NCI-H2196 treated with DMSO at 0.1 percent for 48 hours (cell line): ENCODE results near the gene GPHA2.
"Not testable (repeated sequence)": the region's sequence is repeated elsewhere in the genome, so short reads cannot be mapped to it uniquely, and the experiment has no call there.

ENCODE experiments used
- DNase-seq: peaks from one replicate; lab custom pipeline; 2025; ENCODE audit not compliant: unreplicated experiment; lab: John Stamatoyannopoulos, UW

GPHA2 gene, protein sequence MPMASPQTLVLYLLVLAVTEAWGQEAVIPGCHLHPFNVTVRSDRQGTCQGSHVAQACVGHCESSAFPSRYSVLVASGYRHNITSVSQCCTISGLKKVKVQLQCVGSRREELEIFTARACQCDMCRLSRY

GRCh38 chr11:64935359-64936081 lies at the start of gene GPHA2:
TSS of gene GPHA2 (minus strand) at chr11:64935893. CDS start at chr11:64935460, 433 bp downstream.
- DNase-seq = peak; percentile 4

DNA sequence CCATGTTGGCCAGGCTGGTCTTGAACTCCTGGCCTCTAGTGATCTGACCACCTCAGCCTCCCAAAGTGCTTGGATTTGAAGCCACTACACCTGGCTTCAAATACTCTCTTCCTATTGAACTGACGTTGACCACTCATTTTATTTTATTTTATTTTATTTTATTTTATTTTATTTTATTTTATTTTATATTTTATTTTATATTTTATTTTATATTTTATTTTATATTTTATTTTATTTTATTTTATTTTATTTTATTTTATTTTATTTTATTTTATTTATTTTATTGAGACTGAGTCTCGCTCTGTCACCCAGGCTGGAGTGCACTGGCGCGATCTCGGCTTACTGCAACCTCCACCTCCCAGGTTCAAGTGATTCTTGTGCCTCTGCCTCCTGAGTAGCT lies 47.6 kb upstream of the GPHA2 start:
- not testable (repeated sequence) for DNase-seq

DNA sequence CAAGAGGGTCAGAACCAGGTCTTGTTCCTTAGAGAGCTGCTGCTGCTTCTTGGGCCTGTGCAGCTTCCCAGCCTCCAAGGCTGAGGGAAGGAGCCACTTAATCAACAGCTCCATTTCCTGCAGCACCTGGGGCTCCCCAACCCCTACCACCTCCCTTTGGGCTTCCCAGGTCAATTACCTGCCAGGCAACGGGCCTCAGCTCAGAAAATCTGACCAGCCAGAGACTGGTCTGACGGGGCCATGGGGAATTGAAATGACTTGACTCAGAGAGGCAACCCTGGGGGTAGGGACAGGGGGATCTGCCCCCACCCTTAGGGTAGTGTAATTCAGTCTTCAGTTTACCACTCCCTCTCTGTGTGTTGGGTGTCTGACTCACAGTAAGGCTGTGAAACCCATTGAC lies 41.0 kb upstream of the GPHA2 start:
- DNase-seq = no peak

- no peak for DNase-seq
Measured at GRCh38 chr11:64974124-64974523, 38.4 kb upstream of the GPHA2 start.

- no peak for DNase-seq
Measured at GRCh38 chr11:64971421-64972233, 35.9 kb upstream of the GPHA2 start, which contains the start of gene MAJIN. TSS of gene MAJIN (minus strand) at chr11:64972108. CDS start at chr11:64959405, 12,703 bp downstream.

DNA sequence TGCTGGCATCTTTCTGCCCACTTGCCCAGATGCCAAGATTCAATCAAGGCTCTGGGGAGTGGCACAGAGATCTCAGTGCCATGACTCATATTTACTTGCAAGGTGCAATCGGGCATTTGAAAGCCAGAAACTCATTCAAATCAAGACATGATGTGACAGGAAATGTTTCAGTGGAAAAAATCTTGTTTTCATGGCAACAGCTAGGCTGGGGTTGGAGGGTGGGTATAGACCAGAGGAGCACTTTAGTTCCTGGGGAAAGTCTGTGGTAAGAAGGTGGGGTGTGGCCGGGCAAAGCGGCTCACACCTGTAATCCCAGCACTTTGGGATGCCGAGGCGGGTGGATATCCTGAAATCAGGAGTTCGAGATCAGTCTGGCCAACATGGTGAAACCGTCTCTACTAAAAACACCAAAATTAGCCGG lies 35.0 kb upstream of the GPHA2 start:
- DNase-seq = no peak

DNA sequence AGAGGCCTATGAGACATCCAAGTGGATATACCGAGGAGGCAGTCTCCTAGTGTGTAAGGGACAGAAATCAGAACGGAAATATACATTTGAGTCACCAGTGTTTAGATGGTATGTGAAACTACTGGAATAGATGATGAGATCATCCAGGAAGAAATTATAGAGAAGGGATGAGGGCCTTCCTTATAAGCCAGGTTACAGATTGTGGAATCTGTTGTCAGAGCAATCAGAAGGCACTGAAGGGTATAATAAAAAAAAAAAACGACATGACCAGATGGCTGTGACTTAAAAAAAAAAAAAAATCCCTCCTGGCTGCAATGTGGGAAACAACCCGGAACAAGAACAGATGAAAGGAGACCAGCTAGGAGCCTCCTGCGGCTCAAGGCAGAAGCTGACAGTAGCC lies 33.5 kb upstream of the GPHA2 start:
- no peak for DNase-seq

DNA sequence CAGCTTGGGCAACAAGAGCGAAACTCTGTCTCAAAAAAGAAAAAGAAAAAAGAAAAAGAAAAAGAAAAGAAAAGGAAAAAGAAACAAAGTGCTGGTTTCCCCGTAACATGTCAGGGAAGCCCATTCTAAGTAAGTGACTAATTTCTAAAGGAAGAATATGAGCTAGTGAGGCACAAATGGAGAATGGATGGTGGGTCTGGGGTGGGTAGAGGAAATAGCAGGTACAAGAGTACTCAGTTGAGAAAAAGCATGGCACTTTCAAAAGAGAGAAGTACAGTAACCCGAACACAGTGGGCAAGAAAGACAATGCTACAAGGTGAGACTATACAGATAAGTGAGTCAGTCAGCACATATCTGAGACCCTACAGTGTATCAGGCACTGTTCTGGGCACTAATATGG lies 31.7 kb upstream of the GPHA2 start:
- no peak for DNase-seq

GRCh38 chr11:64963072-64963631 lies 27.5 kb upstream of the GPHA2 start:
- DNase-seq = no peak

DNA sequence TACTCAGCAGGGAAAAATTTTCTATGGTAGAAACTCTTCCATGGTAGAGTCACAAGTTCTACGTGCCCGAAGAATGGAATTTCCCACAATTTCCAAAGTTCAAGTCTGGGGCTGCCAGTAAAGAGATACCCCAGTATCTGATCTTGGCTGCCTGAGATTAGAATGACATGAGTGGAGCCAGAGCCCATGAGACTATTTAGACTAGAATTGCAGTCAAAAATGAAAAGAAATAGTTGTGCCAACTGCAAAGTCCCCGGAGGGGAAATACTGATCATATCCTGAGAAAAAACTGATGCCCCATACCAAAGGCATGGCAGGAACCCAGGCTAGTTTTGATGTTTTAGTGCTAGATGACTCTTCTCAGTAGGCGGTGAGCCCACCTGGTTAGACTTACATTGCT lies 25.0 kb upstream of the GPHA2 start:
- no peak for DNase-seq

DNA sequence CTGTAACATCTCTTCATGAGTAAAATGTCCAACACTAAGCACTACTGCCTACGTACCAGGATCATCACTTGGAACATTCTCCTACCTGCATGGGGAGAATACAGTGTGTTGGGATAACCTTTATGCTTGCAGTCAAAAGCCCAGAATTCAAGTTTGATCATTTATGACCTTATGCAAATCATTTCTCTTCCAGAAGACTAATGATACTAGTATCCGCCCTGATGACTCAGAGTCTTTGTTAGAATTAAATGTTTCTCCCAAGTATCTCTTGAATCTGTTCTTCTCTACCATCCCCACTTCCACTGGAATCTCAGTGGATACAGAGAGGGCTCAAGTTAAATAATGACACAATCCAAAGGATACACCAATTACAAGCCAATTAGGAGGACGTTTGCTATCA lies 23.8 kb upstream of the GPHA2 start:
- no peak for DNase-seq

DNA sequence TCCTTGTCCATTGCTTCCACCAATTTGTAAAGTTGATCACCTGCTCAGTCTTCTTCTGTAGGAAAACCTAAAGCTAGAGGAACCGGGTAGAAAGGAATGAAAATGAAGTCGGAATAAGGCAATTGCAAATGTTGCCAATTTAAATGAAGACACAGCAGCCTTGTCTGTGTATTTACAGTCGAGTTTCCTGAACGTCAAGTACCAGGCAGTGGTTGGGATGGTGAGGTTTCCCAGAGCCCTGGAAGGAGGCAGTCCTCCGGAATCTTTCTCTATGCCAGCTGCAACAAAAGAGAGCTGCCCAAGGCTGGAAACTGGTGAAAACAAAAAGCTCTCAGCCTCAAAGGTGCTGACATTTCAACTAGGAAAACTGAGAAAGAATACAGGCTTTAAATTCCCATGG lies 18.5 kb upstream of the GPHA2 start:
- no peak for DNase-seq

- DNase-seq = no peak
Measured at GRCh38 chr11:64951529-64951928, 15.8 kb upstream of the GPHA2 start.

GRCh38 chr11:64947208-64947814 lies 11.6 kb upstream of the GPHA2 start:
- no peak for DNase-seq

DNA sequence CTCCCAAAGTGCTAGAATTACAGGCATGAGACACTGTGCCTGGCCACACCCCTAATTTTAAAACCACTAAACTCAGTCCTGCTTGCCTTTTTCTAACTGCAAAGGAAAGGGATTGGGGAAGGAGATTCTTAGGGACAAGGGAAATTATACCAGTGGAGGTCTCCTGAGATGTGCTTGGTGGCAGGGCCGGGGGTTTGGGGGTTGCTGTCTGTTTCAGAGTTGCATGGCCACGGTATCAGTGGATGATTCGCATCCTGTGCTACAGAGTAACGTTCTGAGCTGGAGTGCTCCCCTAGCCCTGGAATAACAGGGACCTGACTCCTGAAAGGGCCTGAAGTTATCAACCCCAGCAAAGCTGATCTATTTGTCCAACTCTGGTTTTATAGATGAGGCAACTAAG lies 846 bp upstream of the GPHA2 start:
- no peak for DNase-seq

- no peak for DNase-seq
Measured at GRCh38 chr11:64934682-64935358, 873 bp downstream of the GPHA2 start.

DNA sequence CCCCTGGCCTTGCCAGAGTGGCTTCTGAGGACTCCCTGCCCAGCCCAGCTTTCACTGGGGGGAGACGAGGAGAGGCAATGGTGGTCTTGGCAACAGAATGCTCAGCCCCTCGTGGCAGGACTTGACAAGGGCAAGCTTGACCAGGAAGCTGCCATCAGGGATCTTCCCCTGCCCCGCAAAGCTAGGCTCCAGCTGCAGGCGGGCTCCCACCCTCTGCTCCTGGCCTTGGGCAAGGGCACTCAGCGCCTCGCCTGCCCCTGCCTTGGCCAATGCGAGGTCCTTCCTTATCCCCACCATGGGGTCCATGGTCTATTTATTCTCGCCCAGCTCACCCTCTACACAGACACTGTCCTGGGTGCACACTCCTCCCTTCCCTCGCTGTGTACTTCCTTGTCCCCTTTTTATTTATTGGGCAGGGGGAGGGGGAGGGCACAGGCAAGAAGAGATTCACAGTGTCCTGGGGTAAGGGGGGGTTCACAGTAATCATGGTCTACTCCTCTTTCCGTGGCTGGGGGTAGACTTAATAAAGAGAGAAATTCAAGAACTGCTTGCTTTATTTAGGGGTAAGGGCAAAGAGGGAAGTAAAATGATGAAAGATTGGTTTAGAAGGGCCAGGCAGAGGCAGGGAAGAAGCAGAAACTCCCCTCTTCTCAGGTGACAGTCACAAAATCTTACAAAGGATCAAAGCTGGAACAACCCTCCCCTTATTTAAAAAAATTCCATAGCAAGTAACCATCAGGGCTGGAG lies 1.6 kb downstream of the GPHA2 start:
- no peak for DNase-seq

GRCh38 chr11:64933213-64933934 lies 2.3 kb downstream of the GPHA2 start:
- no peak for DNase-seq

GRCh38 chr11:64932324-64932723 lies 3.4 kb downstream of the GPHA2 start:
- no peak for DNase-seq
